ENCODE data around the gene RIN3. TPM values are rescaled to one million over a fixed set of nuclear protein-coding genes. Genes with fewer than 3 reads are reported as not detected.

RIN3 gene
- total RNA-seq, 4 donors from 2014 or later: 2.1 to 10.4 (median 7.2) TPM

GRCh38 chr14:92693998-92694795 lies 180.6 kb downstream of the RIN3 start:
- H3K4me3 ChIP-seq: no peak overlapping the region
- H3K36me3 ChIP-seq: no peaks in the 10 kb centered on the region
- 61% methylated on average over 18 of the region's 18 CpGs for WGBS
- no peaks in the 10 kb centered on the region for H3K27me3 ChIP-seq
- H3K9me3 ChIP-seq: no peaks in the 10 kb centered on the region
- DNase-seq (ENCODE audit: low spot score in 2 of 2): peak in 1 of 2 donors; percentile 52
- TF ChIP-seq POLR2AphosphoS5 (IDR thresholded peaks at IDR 0.05) (no peak), CTCF (IDR thresholded peaks at IDR 0.05) (no peak), EP300 (IDR thresholded peaks at IDR 0.05) (no peak), POLR2A (IDR thresholded peaks at IDR 0.05) (no peak)
- H3K27ac ChIP-seq: no peak overlapping the region
- peaks cover 11% of the 10 kb centered on the region for H3K4me1 ChIP-seq

DNA sequence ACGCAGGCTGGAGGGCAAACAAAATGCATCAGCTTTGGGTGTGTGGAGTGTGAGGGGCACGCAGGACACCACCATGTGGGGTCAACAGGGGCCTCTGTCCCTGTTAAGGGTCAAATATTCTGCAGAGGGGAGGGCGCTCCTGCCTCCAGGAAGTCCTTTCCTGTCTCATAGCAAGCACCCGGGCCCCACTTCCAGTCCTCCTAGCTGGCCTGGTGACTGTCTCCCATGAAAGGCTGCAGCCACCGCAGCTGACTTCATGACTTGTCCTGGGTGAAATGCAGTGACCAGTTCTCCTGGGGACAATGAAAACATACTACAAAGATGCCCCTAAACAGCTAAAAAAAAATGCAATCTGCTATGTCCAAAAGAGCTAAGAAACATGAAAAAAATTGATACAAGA lies 181.2 kb downstream of the RIN3 start:
- peaks cover 11% of the 10 kb centered on the region for H3K4me1 ChIP-seq
- no peak overlapping the region for H3K27ac ChIP-seq
- H3K36me3 ChIP-seq: no peaks in the 10 kb centered on the region
- no peaks in the 10 kb centered on the region for H3K9me3 ChIP-seq
- no peak overlapping the region for H3K4me3 ChIP-seq
- 53% methylated on average over 5 of the region's 5 CpGs for WGBS
- TF ChIP-seq CTCF (IDR thresholded peaks at IDR 0.05): no peak
- no peak for TF ChIP-seq EP300 (IDR thresholded peaks at IDR 0.05)
- no peak for DNase-seq (ENCODE audit: low spot score in 2 of 2)
- no peaks in the 10 kb centered on the region for H3K27me3 ChIP-seq

DNA sequence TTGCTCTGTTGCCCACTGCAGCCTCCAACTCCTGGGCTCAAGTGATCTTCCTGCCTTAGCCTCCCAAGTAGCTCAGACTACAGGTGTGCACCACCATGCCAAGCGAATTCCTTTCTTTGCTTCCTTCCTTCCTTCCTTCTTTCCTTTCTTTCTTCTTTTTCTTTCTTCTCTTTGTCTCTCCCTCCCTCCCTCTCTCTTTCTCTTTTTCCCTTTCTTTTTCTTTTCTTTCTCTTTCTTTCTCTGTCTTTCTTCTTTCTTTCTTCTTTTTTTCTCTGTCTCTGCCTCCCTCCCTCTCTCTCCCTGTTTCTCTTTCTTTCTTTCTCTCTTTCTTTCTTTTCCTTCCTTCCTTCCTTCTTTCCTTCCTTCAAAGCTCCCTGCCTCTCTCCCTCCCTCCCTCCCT lies 182.0 kb downstream of the RIN3 start:
- 93% methylated on average over 1 of the region's 1 CpG for WGBS

DNA sequence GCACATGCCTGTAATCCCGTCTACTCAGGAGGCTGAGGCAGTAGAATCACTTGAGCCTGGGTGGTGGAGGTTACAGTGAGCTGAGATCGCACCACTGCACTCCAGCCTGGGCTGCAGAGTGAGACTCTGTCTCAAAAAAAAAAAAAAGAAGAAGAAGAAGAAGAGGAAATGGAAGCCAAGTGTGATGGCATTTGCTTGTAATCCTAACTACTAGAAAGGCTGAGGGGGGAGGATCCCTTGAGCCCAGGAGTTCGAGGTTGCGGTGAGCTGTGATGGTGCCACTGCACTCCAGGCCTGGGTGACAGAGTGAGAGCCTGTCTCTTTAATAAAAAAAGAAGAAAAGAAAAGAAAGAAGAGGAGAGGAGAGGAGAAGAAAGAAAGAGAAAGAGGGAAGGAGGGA lies 182.8 kb downstream of the RIN3 start:
- Histone ChIP-seq H3K36me3 (no peaks in the 10 kb centered on the region), H3K27ac (no peak overlapping the region), H3K27me3 (no peaks in the 10 kb centered on the region), H3K4me1 (peaks cover 11% of the 10 kb centered on the region), H3K9me3 (no peaks in the 10 kb centered on the region), H3K4me3 (no peak overlapping the region)
- no peak for TF ChIP-seq POLR2A (IDR thresholded peaks at IDR 0.05)
- no peak for DNase-seq (ENCODE audit: low spot score in 2 of 2)
- 66% methylated on average over 4 of the region's 4 CpGs for WGBS

More for the DNA sequence above, 182.0 kb downstream of the RIN3 start:
- Histone ChIP-seq H3K27ac (no peak overlapping the region), H3K27me3 (no peaks in the 10 kb centered on the region), H3K9me3 (no peaks in the 10 kb centered on the region), H3K36me3 (no peaks in the 10 kb centered on the region), H3K4me1 (peaks cover 11% of the 10 kb centered on the region), H3K4me3 (no peak overlapping the region)
- DNase-seq (ENCODE audit: low spot score in 2 of 2): no peak
- TF ChIP-seq CTCF (IDR thresholded peaks at IDR 0.05) (no peak), POLR2A (IDR thresholded peaks at IDR 0.05) (no peak)

DNA sequence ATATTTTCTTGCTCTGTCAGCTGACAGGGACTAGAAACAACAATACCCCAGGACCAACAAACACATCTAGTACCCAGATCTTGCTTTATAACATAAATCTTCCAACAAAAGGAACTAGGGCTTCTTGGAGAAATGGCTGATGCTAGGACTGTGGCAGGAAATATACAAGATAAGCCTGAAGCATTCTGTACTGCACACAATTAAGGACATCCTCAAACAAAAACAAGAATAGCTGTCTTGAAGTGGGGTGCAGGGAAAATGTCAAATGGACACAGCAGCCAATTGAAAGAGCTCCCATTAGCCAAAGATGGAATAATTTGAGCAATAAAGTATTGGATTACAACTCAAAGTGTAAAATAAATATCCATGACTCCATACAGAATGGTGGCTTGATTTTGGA lies 184.8 kb downstream of the RIN3 start:
- no peak overlapping the region for H3K4me3 ChIP-seq
- H3K36me3 ChIP-seq: peaks cover 3% of the 10 kb centered on the region
- no peak overlapping the region for H3K27ac ChIP-seq
- no peaks in the 10 kb centered on the region for H3K4me1 ChIP-seq
- no peaks in the 10 kb centered on the region for H3K9me3 ChIP-seq
- TF ChIP-seq POLR2A (IDR thresholded peaks at IDR 0.05) (no peak), CTCF (IDR thresholded peaks at IDR 0.05) (no peak), POLR2AphosphoS5 (IDR thresholded peaks at IDR 0.05) (no peak), EP300 (IDR thresholded peaks at IDR 0.05) (no peak)
- H3K27me3 ChIP-seq: no peaks in the 10 kb centered on the region
- DNase-seq (ENCODE audit: low spot score in 2 of 2): no peak

DNA sequence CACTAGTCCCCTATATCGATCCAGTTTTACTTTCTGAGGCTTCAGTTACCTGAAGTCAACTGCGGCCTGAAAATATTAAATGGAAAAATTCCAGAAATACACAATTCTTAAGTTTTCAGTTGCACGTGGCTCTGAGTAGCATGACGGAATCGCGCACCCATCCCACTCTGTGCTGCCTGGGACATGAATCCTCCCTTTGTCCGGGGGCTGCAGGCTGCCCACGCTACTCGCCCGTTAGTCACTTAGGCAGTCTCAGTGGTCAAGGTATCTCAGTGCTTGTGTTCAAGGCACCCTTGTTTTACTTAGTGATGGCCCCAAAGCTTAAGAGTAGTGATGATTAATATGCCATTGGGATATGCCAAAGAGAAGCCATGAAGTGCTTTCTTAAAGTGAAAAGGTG lies 188.2 kb downstream of the RIN3 start:
- Histone ChIP-seq H3K27ac (no peak overlapping the region), H3K4me1 (no peaks in the 10 kb centered on the region), H3K36me3 (peaks cover 32% of the 10 kb centered on the region), H3K9me3 (no peaks in the 10 kb centered on the region), H3K27me3 (no peaks in the 10 kb centered on the region), H3K4me3 (no peak overlapping the region)
- DNase-seq (ENCODE audit: low spot score in 2 of 2): no peak
- no peak for TF ChIP-seq EP300 (IDR thresholded peaks at IDR 0.05)
- TF ChIP-seq POLR2AphosphoS5 (IDR thresholded peaks at IDR 0.05): no peak
- TF ChIP-seq POLR2A (IDR thresholded peaks at IDR 0.05): no peak
- TF ChIP-seq CTCF (IDR thresholded peaks at IDR 0.05): no peak
- WGBS: 94% methylated on average over 10 of the region's 10 CpGs

All from suprapubic skin (tissue), 4 donors.